Right renal cortex interstitium (tissue), 3 donors: Measurements from ENCODE around the gene SF3A2. TPM values are rescaled to one million over a fixed set of nuclear protein-coding genes. Genes with fewer than 3 reads are reported as not detected.

Experiments
- DNase-seq, 3 donors: peaks; one replicate each; pipeline ENCODE4 v3.0.0-alpha.2; 2013; ENCODE audit warnings: low read depth in 3 of 3, low spot score in 2 of 3
- polyA plus RNA-seq, 3 donors: library from polyadenylated mRNA; unstranded; fragments of 120-200 nt; gene quantifications; one replicate each; pipeline ENCODE4 v1.2.1, GENCODE V29; 2013; ENCODE audit not compliant: insufficient read length in 3 of 3

Gene SF3A2
- polyA plus RNA-seq, 3 donors: 48.8 to 58.2 (median 54.6) TPM

GRCh38 chr19:2207008-2207407 lies 29.6 kb upstream of the SF3A2 start:
- no peak for DNase-seq

GRCh38 chr19:2207991-2208860 lies 28.4 kb upstream of the SF3A2 start:
- DNase-seq: no peak

GRCh38 chr19:2208975-2209374 lies 27.6 kb upstream of the SF3A2 start:
- no peak for DNase-seq

- DNase-seq: no peak
Observed at GRCh38 chr19:2209408-2209807, 27.2 kb upstream of the SF3A2 start.

GRCh38 chr19:2210206-2210605 lies 26.4 kb upstream of the SF3A2 start:
- no peak for DNase-seq

GRCh38 chr19:2210987-2211740 lies 25.5 kb upstream of the SF3A2 start:
- no peak for DNase-seq

GRCh38 chr19:2212861-2213711 lies 23.5 kb upstream of the SF3A2 start:
- DNase-seq: no peak

GRCh38 chr19:2213799-2214198 lies 22.8 kb upstream of the SF3A2 start:
- no peak for DNase-seq

- no peak for DNase-seq
Observed at GRCh38 chr19:2214251-2214650, 22.4 kb upstream of the SF3A2 start.

- DNase-seq: no peak
Observed at GRCh38 chr19:2215281-2215751, 21.3 kb upstream of the SF3A2 start.

- no peak for DNase-seq
Observed at GRCh38 chr19:2216361-2217225, 20.0 kb upstream of the SF3A2 start.

- DNase-seq: no peak
Observed at GRCh38 chr19:2217591-2217990, 19.0 kb upstream of the SF3A2 start.

- no peak for DNase-seq
Observed at GRCh38 chr19:2219726-2220125, 16.9 kb upstream of the SF3A2 start.

GRCh38 chr19:2221250-2221831 lies 15.3 kb upstream of the SF3A2 start:
- no peak for DNase-seq

GRCh38 chr19:2221918-2222317 lies 14.7 kb upstream of the SF3A2 start:
- no peak for DNase-seq

- no peak for DNase-seq
Observed at GRCh38 chr19:2223391-2223790, 13.2 kb upstream of the SF3A2 start.

GRCh38 chr19:2223959-2224358 lies 12.7 kb upstream of the SF3A2 start:
- no peak for DNase-seq

GRCh38 chr19:2224754-2225349 lies 11.8 kb upstream of the SF3A2 start:
- no peak for DNase-seq

GRCh38 chr19:2225415-2226050 lies 11.1 kb upstream of the SF3A2 start:
- DNase-seq: no peak
